HEK293 (cell line): ENCODE data around the gene BICD2.

Experiments
- CTCF ChIA-PET: fragments of 350-600 bp; formaldehyde crosslinking; extraction: SDS; loops from one replicate; lab custom pipeline; 2021; ENCODE audit warnings: antibody characterized with exemption; lab: Yijun Ruan, JAX
- POLR2A ChIA-PET: fragments of 300-600 bp; formaldehyde crosslinking; extraction: SDS; loops from one replicate; lab custom pipeline; 2020; ENCODE audit warnings: antibody characterized with exemption, inconsistent platforms; lab: Yijun Ruan, JAX
- H3K27ac ChIP-seq: fragments of 200-500 bp; sonication (Bioruptor generic); 2 replicates; pipeline ENCODE4 v1.5.1; 2014; ENCODE audit warnings: low read depth, low read length, control low read depth, inconsistent platforms; ENCODE audit errors: extremely low read depth
- H3K36me3 ChIP-seq, 2 experiments: fragments of 200-500 bp in 1 of 2; sonication (Bioruptor generic) in 1 of 2; 1 replicate in 1 of 2; 2 replicates in 1 of 2; pipeline ENCODE4 v1.5.1; 2014 to 2017; ENCODE audit warnings: inconsistent platforms in 2 of 2, low read length in 2 of 2; ENCODE audit not compliant: control insufficient read depth in 2 of 2, insufficient read depth in 1 of 2
- H3K4me1 ChIP-seq: fragments of 200-500 bp; sonication (Bioruptor generic); 2 replicates; pipeline ENCODE4 v1.5.1; 2014; ENCODE audit warnings: mild to moderate bottlenecking, low read length, inconsistent platforms; ENCODE audit not compliant: control insufficient read depth, insufficient read depth
- H3K4me3 ChIP-seq: 2 replicates; pipeline ENCODE4 v1.5.1; 2011; ENCODE audit warnings: low read depth, mild to moderate bottlenecking, control low read depth, low read length, moderate library complexity
- H3K9me3 ChIP-seq: fragments of 200-500 bp; sonication (Bioruptor generic); 2 replicates; pipeline ENCODE4 v1.5.1; 2014; ENCODE audit warnings: low read depth, low read length, inconsistent platforms; ENCODE audit not compliant: control insufficient read depth, insufficient read depth
- GLIS1 ChIP-seq: fragments of 450-650 bp; formaldehyde crosslinking; IDR thresholded peaks from 2 replicates; pipeline ENCODE4 v1.5.1; 2016; ENCODE audit warnings: missing biosample characterization, missing genetic modification characterization
- HOXC10 ChIP-seq: sonication (generic); formaldehyde crosslinking; IDR thresholded peaks from 2 replicates; pipeline ENCODE4 v1.8.1; 2023; ENCODE audit warnings: mild to moderate bottlenecking, missing genetic modification reagents
- KLF1 ChIP-seq: fragments of 450-650 bp; formaldehyde crosslinking; IDR thresholded peaks from 2 replicates; pipeline ENCODE4 v1.5.1; 2016; ENCODE audit warnings: missing biosample characterization, missing genetic modification characterization
- ZFHX2 ChIP-seq: fragments of 450-650 bp; formaldehyde crosslinking; conservative IDR thresholded peaks from 2 replicates; pipeline ENCODE4 v1.5.1; 2016; ENCODE audit warnings: missing biosample characterization, missing genetic modification characterization
- ZIC2 ChIP-seq: fragments of 450-650 bp; formaldehyde crosslinking; IDR thresholded peaks from 2 replicates; pipeline ENCODE4 v1.5.1; 2016; ENCODE audit warnings: missing biosample characterization, missing genetic modification characterization
- ZNF146 ChIP-seq: fragments of 450-650 bp; formaldehyde crosslinking; IDR thresholded peaks from 2 replicates; pipeline ENCODE4 v1.5.1; 2016; ENCODE audit warnings: missing biosample characterization, missing genetic modification characterization
- ZNF221 ChIP-seq: fragments of 450-650 bp; formaldehyde crosslinking; IDR thresholded peaks from 2 replicates; pipeline ENCODE4 v1.5.1; 2017; ENCODE audit warnings: missing biosample characterization, missing genetic modification characterization, borderline replicate concordance
- ZNF37A ChIP-seq: fragments of 450-650 bp; IDR thresholded peaks from 2 replicates; pipeline ENCODE4 v1.5.1; 2018; ENCODE audit warnings: missing biosample characterization, missing genetic modification characterization
- TF ChIP-seq, protein P1 (sequence below): fragments of 450-650 bp; formaldehyde crosslinking; conservative IDR thresholded peaks from 2 replicates; pipeline ENCODE4 v1.5.1; 2016; ENCODE audit warnings: low read depth, missing biosample characterization, missing genetic modification characterization
- TF ChIP-seq, protein P2 (sequence below): fragments of 450-650 bp; formaldehyde crosslinking; IDR thresholded peaks from 2 replicates; pipeline ENCODE4 v1.5.1; 2016; ENCODE audit warnings: missing biosample characterization, missing genetic modification characterization
- TF ChIP-seq, protein P3 (sequence below): fragments of 450-650 bp; formaldehyde crosslinking; IDR thresholded peaks from 2 replicates; pipeline ENCODE4 v1.5.1; 2016; ENCODE audit warnings: missing biosample characterization, missing genetic modification characterization, low read depth

BICD2 gene

DNA sequence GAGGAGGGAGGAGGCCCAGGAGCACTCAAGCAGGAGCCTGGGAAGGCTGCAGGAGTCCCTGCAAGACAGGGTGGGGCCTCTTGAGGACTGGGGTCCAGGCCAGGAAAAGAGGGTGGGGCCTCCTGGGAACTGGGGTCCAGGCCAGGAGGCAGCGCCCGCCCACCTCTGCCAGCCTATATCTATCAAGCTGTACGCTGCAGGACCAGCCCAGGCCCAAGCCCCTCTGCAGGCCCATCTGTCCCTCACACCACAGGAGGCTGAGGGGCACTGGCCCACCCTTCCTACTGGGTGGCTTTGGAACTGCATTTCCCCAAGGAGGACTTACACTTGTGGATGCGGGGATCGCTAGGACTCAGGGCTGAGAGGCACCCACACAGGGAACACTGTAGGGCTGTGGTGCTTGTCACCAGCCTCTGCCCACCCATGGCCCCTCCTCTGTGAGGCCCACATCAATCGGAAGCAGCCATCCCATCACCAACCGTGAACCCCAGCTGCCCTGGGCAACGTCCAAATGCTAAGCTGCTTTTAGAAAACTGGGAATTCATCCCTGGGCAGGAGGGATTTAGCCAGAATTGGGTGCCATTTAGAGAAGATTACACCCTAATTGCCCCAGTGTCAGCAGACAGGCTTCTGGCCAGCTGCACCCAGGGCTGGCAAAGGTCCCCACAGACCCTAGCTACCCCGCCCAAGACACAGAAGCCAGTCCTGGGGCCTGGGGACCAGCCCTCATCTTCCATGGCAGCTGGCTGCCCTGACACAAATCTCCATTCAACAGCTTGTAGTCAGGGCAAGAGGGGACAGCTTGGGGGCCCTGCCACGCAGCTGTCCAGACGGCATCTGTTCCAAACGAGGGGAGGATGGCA is 15.3 kb downstream of the BICD2 start:
- POLR2A ChIA-PET = no interaction called here
- H3K27ac ChIP-seq = no peak overlapping the region
- H3K9me3 ChIP-seq = no peaks in the 10 kb centered on the region
- H3K36me3 ChIP-seq = no peaks in the 10 kb centered on the region
- CTCF ChIA-PET = interaction anchor here (1.2 kb wide), 1 partner anchor 42 kb away, joined by 4 read pairs; no protein-coding TSS in a partner anchor
- H3K4me3 ChIP-seq = no peak overlapping the region
- TF ChIP-seq ZFHX2 (tag by site-specific recombination) (peak; percentile 46), KLF1 (tag by site-specific recombination) (peak; percentile 55; the same call in 1 of the 2 replicates)
- TF ChIP-seq, protein P1, sequence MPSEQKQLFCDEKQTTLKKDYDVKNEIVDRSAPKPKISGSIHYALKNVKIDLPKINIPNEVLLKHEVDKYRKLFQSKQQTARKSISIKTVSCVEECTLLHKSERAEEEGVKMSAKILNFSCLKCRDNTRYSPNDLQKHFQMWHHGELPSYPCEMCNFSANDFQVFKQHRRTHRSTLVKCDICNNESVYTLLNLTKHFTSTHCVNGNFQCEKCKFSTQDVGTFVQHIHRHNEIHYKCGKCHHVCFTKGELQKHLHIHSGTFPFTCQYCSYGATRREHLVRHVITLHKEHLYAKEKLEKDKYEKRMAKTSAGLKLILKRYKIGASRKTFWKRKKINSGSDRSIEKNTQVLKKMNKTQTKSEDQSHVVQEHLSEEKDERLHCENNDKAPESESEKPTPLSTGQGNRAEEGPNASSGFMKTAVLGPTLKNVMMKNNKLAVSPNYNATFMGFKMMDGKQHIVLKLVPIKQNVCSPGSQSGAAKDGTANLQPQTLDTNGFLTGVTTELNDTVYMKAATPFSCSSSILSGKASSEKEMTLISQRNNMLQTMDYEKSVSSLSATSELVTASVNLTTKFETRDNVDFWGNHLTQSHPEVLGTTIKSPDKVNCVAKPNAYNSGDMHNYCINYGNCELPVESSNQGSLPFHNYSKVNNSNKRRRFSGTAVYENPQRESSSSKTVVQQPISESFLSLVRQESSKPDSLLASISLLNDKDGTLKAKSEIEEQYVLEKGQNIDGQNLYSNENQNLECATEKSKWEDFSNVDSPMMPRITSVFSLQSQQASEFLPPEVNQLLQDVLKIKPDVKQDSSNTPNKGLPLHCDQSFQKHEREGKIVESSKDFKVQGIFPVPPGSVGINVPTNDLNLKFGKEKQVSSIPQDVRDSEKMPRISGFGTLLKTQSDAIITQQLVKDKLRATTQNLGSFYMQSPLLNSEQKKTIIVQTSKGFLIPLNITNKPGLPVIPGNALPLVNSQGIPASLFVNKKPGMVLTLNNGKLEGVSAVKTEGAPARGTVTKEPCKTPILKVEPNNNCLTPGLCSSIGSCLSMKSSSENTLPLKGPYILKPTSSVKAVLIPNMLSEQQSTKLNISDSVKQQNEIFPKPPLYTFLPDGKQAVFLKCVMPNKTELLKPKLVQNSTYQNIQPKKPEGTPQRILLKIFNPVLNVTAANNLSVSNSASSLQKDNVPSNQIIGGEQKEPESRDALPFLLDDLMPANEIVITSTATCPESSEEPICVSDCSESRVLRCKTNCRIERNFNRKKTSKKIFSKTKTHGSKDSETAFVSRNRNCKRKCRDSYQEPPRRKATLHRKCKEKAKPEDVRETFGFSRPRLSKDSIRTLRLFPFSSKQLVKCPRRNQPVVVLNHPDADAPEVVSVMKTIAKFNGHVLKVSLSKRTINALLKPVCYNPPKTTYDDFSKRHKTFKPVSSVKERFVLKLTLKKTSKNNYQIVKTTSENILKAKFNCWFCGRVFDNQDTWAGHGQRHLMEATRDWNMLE = no peak
- peaks cover 10% of the 10 kb centered on the region; the same call in 1 of the 2 replicates for H3K4me1 ChIP-seq

DNA sequence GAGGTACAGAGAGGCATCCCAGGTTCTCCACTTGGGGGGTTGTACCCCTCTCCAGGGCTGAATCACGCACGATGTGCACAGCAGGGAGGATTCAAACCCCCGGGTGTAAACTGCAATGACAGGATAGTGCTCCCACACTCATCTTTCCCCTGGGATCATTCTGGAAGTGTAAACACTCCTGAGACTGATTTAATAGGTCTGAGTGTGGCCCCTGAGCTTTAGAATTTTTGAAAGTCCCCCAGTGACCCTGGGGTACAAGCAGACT is 16.5 kb downstream of the BICD2 start:
- peak; percentile 52 for TF ChIP-seq ZIC2
- no peak for TF ChIP-seq ZNF146 (tag by site-specific recombination)
- TF ChIP-seq, protein P2, sequence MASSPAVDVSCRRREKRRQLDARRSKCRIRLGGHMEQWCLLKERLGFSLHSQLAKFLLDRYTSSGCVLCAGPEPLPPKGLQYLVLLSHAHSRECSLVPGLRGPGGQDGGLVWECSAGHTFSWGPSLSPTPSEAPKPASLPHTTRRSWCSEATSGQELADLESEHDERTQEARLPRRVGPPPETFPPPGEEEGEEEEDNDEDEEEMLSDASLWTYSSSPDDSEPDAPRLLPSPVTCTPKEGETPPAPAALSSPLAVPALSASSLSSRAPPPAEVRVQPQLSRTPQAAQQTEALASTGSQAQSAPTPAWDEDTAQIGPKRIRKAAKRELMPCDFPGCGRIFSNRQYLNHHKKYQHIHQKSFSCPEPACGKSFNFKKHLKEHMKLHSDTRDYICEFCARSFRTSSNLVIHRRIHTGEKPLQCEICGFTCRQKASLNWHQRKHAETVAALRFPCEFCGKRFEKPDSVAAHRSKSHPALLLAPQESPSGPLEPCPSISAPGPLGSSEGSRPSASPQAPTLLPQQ (tag by site-specific recombination) = no peak
- no peak for TF ChIP-seq ZNF221 (tag by site-specific recombination)
- peak; percentile 87 for TF ChIP-seq GLIS1 (tag by site-specific recombination)
- TF ChIP-seq, protein P3, sequence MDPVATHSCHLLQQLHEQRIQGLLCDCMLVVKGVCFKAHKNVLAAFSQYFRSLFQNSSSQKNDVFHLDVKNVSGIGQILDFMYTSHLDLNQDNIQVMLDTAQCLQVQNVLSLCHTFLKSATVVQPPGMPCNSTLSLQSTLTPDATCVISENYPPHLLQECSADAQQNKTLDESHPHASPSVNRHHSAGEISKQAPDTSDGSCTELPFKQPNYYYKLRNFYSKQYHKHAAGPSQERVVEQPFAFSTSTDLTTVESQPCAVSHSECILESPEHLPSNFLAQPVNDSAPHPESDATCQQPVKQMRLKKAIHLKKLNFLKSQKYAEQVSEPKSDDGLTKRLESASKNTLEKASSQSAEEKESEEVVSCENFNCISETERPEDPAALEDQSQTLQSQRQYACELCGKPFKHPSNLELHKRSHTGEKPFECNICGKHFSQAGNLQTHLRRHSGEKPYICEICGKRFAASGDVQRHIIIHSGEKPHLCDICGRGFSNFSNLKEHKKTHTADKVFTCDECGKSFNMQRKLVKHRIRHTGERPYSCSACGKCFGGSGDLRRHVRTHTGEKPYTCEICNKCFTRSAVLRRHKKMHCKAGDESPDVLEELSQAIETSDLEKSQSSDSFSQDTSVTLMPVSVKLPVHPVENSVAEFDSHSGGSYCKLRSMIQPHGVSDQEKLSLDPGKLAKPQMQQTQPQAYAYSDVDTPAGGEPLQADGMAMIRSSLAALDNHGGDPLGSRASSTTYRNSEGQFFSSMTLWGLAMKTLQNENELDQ (tag by site-specific recombination) = no peak
- TF ChIP-seq HOXC10 (CRISPR knock-in tag) = no peak
- no peak for TF ChIP-seq ZNF37A
- peaks cover 10% of the 10 kb centered on the region; the same call in 1 of the 2 replicates for H3K4me1 ChIP-seq
- ChIA-PET POLR2A (interaction anchor here (1.6 kb wide), 1 partner anchor 16 kb away, joined by 3 read pairs; no protein-coding TSS in a partner anchor), CTCF (no interaction called here)
- no peak overlapping the region for H3K27ac ChIP-seq
- H3K36me3 ChIP-seq = no peaks in the 10 kb centered on the region
- no peak overlapping the region for H3K4me3 ChIP-seq
- no peaks in the 10 kb centered on the region for H3K9me3 ChIP-seq
